Daoy (cell line): ENCODE measurements around the gene FAM76B. TPM values are rescaled to one million over a fixed set of nuclear protein-coding genes. Genes with fewer than 3 reads are reported as not detected.

Experiments
- DNase-seq: peaks from one replicate; pipeline ENCODE4 v3.0.0-alpha.2; 2015; ENCODE audit warnings: low read depth
- total RNA-seq: library from RNA; depleted of rRNA; stranded (reverse); fragments of >200 nt; shearing (Covaris generic); gene quantifications from 2 replicates; pipeline ENCODE4 v1.2.3, GENCODE V29; 2014

The FAM76B gene
- total RNA-seq, 1 experiment from 2014 or later, result 22.1 TPM

- no peak for DNase-seq
Observed at GRCh38 chr11:95792200-95792599, 2.6 kb upstream of the FAM76B start.

DNA sequence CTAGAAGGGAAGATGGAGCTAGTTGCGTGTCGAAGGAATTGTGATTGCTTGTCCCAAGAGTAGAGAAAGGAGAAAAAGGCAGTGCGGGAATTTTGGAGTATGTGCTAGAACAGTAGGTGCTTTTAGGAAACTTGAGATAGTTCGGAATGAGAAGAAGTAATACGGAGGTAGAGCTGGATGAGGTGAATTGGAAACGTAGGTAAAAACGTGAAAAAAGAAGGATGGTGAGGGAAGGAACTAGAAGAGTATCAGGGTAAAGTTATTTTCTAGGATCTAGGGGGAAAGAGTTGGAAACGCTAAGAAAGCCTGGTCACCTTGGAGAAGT lies 2.1 kb upstream of the FAM76B start:
- DNase-seq, result no peak

GRCh38 chr11:95790933-95791708 lies 1.5 kb upstream of the FAM76B start:
- peak; percentile 51 for DNase-seq

GRCh38 chr11:95790123-95790932 lies 746 bp upstream of the FAM76B start, which contains the start of gene CEP57:
Gene CEP57, plus strand, starts transcription at chr11:95790498. Its CDS starts 201 bp downstream, at chr11:95790699.
- DNase-seq, result peak; percentile 96

DNA sequence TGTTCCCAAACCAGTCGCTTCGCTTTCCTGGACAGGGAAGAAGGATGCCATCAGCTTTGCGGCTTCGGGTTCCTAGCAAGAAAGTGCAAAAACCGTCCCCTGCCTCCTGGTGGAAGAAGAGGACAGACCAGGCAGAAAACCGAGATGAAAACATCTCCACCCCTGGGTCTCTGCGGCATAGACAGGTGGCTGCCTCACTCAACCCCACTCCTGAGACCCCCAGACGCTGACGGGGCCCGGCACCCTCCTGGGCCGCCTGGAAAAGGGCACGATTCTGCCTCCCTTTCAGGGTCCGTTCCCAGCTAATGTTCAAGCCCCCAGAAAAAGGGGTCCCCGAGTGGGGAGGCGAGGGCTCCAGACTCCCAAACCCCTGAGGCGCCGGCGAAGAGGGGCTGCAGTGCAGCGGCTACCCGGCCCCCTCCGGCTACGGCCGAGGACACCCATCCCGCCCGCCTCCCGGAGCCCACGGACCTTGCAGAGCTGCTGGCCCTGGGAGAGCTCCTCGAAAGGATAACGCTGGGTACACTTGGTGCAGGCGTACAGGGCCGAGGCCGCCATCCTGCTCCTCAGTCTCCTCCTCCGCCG lies 569 bp downstream of the FAM76B start:
- peak; percentile 28 for DNase-seq

DNA sequence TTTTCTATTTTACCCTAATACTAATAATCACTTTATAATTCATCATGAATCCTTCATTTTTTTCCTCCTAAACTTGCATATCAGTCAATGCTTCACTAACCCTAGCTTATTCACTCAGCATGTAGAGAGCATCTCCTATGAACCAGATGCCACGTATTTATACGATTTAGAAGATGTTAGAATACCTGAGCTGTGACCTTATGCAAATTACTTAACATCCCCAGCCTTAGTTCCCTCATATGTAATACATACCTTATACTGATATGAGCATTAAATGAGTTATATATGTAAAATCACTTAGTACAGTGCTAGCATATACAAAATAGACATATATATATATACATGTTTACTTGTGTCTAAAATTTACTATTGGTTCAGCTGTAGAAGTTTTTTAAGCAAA lies 9.0 kb downstream of the FAM76B start:
- DNase-seq, result no peak

DNA sequence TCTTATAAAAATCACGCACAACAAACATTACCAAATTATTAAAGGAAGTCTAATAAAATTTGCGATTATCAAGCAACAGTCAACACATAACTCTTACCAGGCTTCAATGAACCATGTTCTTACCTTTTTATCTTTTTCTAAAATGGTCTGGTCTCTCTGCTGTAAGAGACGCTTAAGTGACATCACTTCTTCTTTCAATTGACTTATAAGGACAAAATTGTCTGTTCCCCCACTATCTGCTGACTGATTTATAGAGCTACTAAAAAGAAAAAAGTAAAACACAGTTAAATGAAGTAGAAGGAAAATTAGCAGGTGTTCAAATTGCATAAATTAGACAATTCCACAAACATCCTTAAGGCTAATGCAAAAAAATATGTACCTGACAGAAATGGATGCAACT lies 10.9 kb downstream of the FAM76B start:
- DNase-seq, result no peak

GRCh38 chr11:95776859-95777258 lies 12.7 kb downstream of the FAM76B start:
- no peak for DNase-seq

GRCh38 chr11:95768521-95768920 lies 21.1 kb downstream of the FAM76B start:
- DNase-seq, result no peak

DNA sequence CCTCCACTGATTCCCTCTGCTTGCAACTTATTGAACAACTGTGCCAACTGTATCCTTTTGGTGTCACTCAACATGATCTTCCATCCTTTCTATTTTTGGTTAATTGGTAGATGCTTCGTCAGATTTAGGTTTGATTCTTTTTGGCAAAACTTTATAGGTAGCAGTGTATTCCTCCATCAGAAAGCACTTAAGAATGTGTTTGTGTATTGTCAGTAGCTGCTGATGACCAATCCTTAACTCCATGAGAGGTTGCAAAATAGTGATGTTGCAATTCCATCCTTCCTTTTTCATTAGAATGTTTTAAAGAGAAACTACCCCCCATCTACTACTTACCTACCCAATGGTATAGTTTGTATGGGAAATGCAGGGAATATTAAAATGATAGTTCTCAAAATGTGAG lies 22.1 kb downstream of the FAM76B start:
- DNase-seq, result no peak

DNA sequence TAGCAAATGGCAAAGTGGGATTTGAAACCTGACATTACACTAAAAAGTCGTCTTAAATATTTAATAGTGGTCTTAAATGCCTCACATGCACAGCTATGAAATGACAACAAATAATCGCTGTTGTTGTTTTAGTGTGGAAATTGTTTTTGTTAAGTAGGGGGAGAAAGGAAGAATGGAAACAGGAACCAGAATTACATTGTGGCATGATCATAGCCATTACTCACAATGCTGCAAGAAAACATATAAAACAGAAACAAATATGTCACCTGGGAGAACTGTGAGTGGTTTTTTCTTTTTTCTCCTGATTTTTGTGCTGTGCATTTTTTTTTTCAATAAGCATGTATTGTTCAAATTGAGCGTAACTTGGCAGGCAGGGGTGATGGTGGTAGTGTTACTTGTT lies 22.9 kb downstream of the FAM76B start:
- no peak for DNase-seq

DNA sequence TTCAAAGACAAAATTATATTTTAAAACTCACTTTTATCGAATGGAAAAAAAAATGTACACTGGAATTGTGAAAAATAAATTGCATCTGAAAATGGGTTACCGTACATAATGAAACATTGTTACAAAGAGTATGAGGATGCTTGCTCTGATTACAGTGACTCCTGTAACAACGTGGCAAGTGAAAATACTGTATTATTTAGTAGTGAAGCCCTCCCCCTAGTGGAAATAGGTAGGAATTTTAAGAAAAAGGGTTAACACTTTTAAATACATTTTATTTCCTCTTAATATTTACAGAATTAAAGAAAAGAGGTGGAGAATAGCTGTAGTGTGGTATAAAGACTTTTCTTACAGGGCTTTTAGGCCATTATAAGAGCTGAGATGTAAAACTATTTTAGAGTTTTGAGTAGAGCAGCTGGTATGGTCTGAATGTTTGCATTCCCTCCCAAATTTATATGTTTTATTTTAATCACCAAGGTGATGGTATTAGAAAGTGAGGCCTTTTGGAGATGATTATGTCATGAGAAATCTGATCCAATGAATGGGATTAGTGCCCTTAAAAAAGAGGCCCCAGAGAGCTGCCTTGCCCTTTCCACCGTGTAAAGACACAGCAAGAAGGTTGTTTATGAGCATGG lies 25.2 kb downstream of the FAM76B start:
- DNase-seq, result peak; percentile 12

DNA sequence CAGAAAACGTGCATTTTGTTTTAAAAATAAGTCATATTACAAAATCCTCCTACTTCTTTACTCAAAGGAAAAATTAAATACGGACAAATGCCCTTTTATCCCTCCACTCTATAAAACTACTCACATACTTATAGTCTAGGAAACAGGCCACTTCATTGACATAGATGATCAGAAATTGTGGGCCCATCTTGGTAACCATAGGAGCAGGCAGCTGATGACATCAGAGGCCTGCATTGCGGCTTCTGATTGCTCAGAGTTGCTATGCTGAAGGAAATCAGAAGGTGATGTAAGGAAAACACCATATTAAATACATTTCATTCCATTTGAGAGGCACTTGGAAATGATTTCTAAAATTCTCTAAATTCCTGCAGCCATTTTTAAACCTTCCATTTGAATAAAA lies 27.0 kb downstream of the FAM76B start:
- DNase-seq, result no peak

DNA sequence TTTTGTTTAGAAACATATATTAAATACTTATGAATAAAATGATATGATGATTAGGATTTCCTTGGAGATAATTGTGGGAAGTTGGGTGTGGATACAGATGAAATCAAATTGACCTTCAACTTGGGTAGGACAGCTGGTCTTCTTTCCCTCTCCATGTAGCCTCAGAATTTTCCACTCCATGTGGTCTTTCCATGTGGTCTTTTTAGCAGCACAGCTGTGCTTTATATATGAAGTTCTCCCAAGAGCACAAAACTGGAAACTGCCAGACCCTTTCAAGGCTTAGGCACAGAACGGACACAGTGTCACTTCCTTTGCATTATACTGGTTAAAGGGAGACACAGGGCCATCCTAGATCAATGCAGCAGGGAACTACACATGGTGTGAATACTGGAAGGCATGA lies 28.6 kb downstream of the FAM76B start:
- no peak for DNase-seq

DNA sequence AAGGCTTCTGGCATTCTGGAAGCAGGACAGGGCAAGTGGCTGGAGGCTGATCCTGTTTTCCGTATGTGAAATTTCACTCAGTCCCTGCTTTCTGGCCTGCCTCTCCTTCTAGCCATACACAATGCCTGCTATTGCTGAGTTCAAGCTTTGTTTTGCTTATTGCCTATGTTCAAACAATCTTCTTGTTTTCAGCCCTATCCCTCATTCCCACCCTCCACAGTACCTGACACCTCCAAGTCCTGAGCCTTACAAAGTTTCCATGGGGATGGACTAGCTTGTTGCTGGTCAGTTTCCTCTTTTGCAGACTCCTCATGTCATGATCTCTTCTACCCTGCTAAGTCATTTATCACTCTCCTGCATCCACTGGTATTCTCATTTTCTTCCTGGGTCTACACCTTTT lies 38.1 kb downstream of the FAM76B start:
- no peak for DNase-seq

DNA sequence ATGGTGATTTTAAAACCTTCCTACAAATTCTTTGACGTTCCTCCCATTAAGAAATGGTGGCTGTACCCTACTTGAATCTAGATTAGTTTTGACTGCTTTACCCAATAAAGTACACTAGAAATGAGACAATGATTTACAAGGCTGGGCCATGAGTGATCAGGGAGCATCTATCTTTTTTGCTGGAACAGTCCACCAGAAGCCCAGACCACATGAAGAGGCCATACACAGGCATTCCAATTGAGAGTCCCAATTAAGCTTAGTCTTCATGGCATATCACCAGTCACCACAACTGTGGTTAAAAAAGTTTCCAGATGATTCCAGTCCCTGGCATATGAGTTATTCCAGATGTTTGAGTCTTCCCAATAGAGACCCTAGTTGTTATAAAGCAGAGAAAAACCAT lies 39.5 kb downstream of the FAM76B start:
- DNase-seq, result no peak

DNA sequence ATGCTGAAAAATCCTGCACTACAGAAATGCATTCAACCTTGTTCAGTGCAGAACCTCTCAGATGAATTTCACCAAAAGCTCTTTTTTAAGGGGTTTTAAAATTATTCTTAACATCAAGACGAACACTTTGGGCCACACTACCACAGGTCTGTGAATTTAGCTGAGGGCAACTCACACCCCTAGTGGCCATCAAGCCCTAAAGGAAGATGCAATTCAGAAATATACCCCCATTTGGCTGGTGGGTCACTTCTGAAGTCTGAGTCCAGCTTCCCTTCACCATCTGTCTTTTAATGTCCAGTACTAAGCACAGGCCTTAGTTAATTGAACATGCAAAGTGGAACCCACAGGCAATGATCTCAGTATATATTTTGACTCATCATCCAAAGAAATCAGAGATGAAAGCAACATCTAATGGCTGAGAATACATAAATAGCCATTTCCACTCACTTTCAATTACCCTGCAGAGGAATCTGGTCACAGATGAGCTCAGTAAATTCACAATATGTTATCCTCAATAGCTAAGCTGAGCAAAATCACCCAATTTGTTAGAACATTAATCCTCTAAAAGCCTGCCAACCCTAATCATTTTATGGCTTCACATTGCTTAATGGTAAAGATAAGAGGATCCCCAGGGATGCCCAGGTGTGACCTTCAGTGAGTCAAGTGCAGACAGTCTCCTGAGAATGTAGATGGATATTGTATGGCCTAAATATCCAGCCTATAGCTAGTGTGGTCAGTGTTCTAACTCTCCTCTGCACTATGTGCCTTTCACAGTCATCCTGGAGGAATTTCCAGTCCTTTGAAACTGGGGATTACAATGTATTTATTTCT lies 50.3 kb downstream of the FAM76B start:
- no peak for DNase-seq

DNA sequence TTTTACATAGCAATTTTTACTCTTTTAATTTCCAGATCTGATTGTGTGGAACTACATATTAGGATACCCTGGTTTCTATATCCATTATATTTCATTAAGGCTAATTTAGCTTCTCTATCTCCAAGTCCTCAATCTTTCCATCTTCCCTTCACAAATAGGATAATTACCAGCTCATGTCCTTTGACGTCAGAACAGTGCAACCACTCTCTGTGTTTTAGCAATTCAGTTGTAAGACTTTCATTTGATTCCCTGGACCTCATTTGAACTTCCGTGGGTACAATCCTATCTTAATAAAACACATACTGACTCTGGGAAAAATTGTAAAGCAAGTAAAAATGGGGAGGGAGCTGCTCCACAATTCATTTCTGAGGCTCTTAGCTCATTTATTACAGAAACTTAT lies 52.8 kb downstream of the FAM76B start:
- no peak for DNase-seq

DNA sequence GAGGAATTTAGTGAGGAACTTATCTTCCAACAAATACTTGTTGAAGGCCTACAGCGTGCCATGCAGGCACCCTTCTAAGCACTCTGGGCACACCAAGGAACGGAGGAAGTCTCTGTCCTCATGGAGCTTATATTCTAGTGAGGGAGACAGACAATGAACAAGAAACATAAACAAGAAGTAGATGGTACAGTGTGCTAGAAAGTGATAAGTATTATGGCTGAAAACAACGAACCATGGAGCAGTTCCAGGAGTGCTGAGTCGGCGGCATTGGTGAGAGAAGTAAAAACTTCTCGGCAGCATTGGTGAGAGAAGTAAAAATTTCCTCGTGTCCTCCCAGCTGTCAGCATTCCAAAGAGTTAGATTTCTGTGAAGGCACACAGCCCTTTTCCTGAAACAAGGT lies 53.2 kb downstream of the FAM76B start:
- no peak for DNase-seq

DNA sequence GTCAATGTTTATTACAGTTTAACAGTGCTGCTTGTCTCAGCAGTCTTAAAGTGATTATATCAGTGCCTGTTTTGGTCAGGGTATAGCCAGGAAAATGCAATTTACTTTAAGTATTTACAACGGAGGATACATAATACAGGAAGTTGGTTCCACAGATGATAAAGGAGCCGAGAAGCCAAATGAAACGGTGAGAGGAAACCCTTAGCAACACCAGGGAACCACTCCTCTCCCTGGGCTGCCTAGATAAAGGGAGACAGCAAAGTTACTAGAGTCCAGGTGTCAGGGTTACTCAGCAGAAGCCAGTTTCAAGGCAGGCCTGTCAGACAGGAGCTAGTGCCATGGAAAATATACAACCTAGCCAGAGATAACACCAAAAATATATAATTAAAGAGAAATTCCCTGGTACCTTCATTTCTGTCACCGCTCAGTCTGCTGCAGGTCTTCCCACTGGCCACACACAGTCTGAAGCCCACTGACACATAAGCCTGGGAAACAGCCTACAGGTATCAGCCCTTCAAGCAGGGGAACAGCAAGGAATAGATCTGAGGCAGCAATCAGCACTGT lies 55.5 kb downstream of the FAM76B start:
- no peak for DNase-seq

DNA sequence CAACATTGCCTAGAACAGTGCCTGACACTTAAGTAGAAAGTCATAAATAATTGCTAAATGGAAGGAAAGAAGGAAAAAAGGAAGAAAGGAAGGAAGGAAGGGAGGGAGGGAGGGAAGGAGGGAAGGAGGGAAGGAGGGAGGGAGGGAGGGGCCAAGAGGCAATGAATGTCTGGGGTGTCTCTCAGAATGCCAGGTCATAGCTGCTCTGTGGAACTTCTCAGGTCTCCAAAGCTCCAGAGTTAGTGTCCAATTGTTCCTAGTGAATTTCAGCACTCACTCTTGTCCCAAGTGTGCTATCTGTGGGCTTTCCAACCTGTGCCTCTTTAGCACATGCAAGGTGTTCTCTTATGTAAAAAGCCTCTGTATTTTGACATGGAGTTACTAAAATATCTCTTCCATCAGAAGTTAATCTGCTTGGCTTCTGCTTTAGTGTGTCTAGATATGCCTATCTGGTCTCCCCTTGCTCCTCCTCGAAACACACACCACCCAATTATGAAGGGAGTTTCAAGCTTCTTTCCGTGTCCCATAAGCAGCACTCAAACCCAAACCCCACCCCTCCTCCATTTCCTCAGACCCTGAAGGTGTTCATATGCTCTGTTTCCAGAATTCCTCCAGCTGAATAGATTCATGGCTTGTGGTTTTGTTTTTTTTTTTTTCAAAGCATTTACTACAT lies 56.5 kb downstream of the FAM76B start:
- DNase-seq, result no peak
